HepG2 (cell line): Measurements from ENCODE around the gene PIP4K2B. TPM values are rescaled to one million over a fixed set of nuclear protein-coding genes. Genes with fewer than 3 reads are reported as not detected.

Source experiments
- GTF3A ChIP-seq: sonication (generic); formaldehyde crosslinking; conservative IDR thresholded peaks from 2 replicates; pipeline ENCODE4 v1.4.0; 2020; ENCODE audit warnings: mild to moderate bottlenecking, missing genetic modification reagents
- HNRNPLL ChIP-seq: fragments of 200-400 bp; formaldehyde crosslinking; IDR thresholded peaks from 2 replicates; pipeline ENCODE4 v1.6.1; 2017; ENCODE audit warnings: mild to moderate bottlenecking, low read depth, low read length; ENCODE audit not compliant: poor library complexity, severe bottlenecking
- IRF2 ChIP-seq: IDR thresholded peaks from 2 replicates; pipeline ENCODE4 v1.6.1; 2018; ENCODE audit warnings: missing genetic modification reagents, missing compliant biosample characterization
- JUNB ChIP-seq: sonication (generic); formaldehyde crosslinking; IDR thresholded peaks from 2 replicates; pipeline ENCODE4 v1.8.0; 2022; ENCODE audit warnings: missing genetic modification reagents, mild to moderate bottlenecking, borderline replicate concordance
- MAX ChIP-seq: IDR thresholded peaks from 2 replicates; pipeline ENCODE4 v1.6.1; 2012; ENCODE audit warnings: inconsistent platforms
- MXD4 ChIP-seq: IDR thresholded peaks from 2 replicates; pipeline ENCODE4 v1.6.1; 2016; ENCODE audit warnings: mild to moderate bottlenecking, missing biosample characterization, missing genetic modification reagents
- MYC ChIP-seq: sonication (generic); formaldehyde crosslinking; IDR thresholded peaks from 2 replicates; pipeline ENCODE4 v1.9.0; 2021; ENCODE audit warnings: missing genetic modification reagents, borderline replicate concordance
- NFIC ChIP-seq: IDR thresholded peaks from 2 replicates; pipeline ENCODE4 v1.6.1; 2012; ENCODE audit warnings: mild to moderate bottlenecking, low read length, inconsistent platforms
- NFKBIZ ChIP-seq: IDR thresholded peaks from 2 replicates; pipeline ENCODE4 v1.6.1; 2018; ENCODE audit warnings: missing genetic modification reagents, missing compliant biosample characterization
- NR2F6 ChIP-seq, 2 experiments: IDR thresholded peaks; 2 replicates each; pipeline ENCODE4 v1.6.1; 2016; ENCODE audit warnings: antibody characterized with exemption in 1 of 2, mild to moderate bottlenecking in 1 of 2
- PBX2 ChIP-seq: IDR thresholded peaks from 2 replicates; pipeline ENCODE4 v1.6.1; 2016; ENCODE audit warnings: control low read depth
- SKI ChIP-seq: fragments of 450-650 bp; IDR thresholded peaks from one replicate; pipeline ENCODE4 v1.6.1; 2018; ENCODE audit warnings: mild to moderate bottlenecking; ENCODE audit not compliant: partially characterized antibody
- SNAPC2 ChIP-seq: sonication (generic); formaldehyde crosslinking; IDR thresholded peaks from 2 replicates; pipeline ENCODE4 v1.8.1; 2022; ENCODE audit warnings: mild to moderate bottlenecking, missing genetic modification reagents
- TAF1 ChIP-seq: sonication (generic); formaldehyde crosslinking; IDR thresholded peaks from 2 replicates; pipeline ENCODE4 v1.4.0; 2020; ENCODE audit warnings: missing genetic modification reagents
- THAP9 ChIP-seq: sonication (generic); formaldehyde crosslinking; IDR thresholded peaks from 2 replicates; pipeline ENCODE4; 2020; ENCODE audit warnings: missing genetic modification reagents, mild to moderate bottlenecking, borderline replicate concordance
- YEATS2 ChIP-seq: sonication (generic); formaldehyde crosslinking; IDR thresholded peaks from 2 replicates; pipeline ENCODE4 v1.4.0; 2020; ENCODE audit warnings: missing genetic modification reagents, borderline replicate concordance
- YY1 ChIP-seq: IDR thresholded peaks from 2 replicates; pipeline ENCODE4 v1.6.1; 2011; ENCODE audit warnings: low read length, low read depth, moderate library complexity, mild to moderate bottlenecking; ENCODE audit not compliant: insufficient read depth, insufficient replicate concordance
- ZBTB7B ChIP-seq: sonication (generic); formaldehyde crosslinking; IDR thresholded peaks from 2 replicates; pipeline ENCODE4 v1.4.0; 2020; ENCODE audit warnings: missing genetic modification reagents
- ZFP90 ChIP-seq: sonication (generic); formaldehyde crosslinking; IDR thresholded peaks from 2 replicates; pipeline ENCODE4 v1.8.0; 2022; ENCODE audit warnings: missing genetic modification reagents, mild to moderate bottlenecking, inconsistent platforms, borderline replicate concordance
- ZNF24 ChIP-seq: fragments of 450-650 bp; IDR thresholded peaks from 2 replicates; pipeline ENCODE4 v1.6.1; 2017; ENCODE audit warnings: antibody characterized with exemption, mild to moderate bottlenecking
- ZNF564 ChIP-seq: sonication (generic); formaldehyde crosslinking; IDR thresholded peaks from 2 replicates; pipeline ENCODE4 v1.8.1; 2023; ENCODE audit warnings: mild to moderate bottlenecking, missing genetic modification reagents
- ZNF616 ChIP-seq: sonication (generic); formaldehyde crosslinking; IDR thresholded peaks from 2 replicates; pipeline ENCODE4 v1.5.0; 2020; ENCODE audit warnings: low read depth, mild to moderate bottlenecking, missing genetic modification reagents
- ZNF772 ChIP-seq: sonication (generic); formaldehyde crosslinking; IDR thresholded peaks from 2 replicates; pipeline ENCODE4 v1.5.0; 2020; ENCODE audit warnings: mild to moderate bottlenecking, missing genetic modification reagents
- ZNF800 ChIP-seq: sonication (generic); formaldehyde crosslinking; IDR thresholded peaks from 2 replicates; pipeline ENCODE4 v1.4.0; 2020; ENCODE audit warnings: missing genetic modification reagents
- polyA plus RNA-seq, 8 experiments: library from polyadenylated mRNA; depleted of rRNA in 3 of 8; stranded (reverse) in 7 of 8; unstranded in 1 of 8; fragments of >200 nt; fragmentation: Illumina TruSeq in 4 of 8; extraction: Trizol in 4 of 8; gene quantifications; 2 replicates each; pipeline versions ENCODE4 v1.2.1 to v1.2.3, GENCODE V29; 2011 to 2016; ENCODE audit warnings: low read depth in 4 of 8, missing spikeins in 1 of 8, mixed read lengths in 1 of 8; ENCODE audit not compliant: insufficient read depth in 1 of 8
- total RNA-seq, 5 experiments: library from RNA; depleted of rRNA; stranded (reverse); fragments of >200 nt; fragmentation: Illumina TruSeq; extraction: Trizol; gene quantifications; 2 replicates each; pipeline ENCODE4 v1.2.3, GENCODE V29; 2016; ENCODE audit warnings: low read depth in 1 of 5

The PIP4K2B gene
- total and polyA plus RNA-seq, 2 of the 13 experiments (the other 11 are each of a cell fraction or from before 2014, with no cell fraction given) = 20.4 to 54.0 TPM

GRCh38 chr17:38824899-38825761 lies 25.8 kb upstream of the PIP4K2B start, which contains the start of gene CWC25 (continued):
- no peak for TF ChIP-seq JUNB (CRISPR knock-in tag)
- peak; percentile 75 for TF ChIP-seq NFIC
- 0 out of 2 replicates have a peak, but pooled peaks have one; percentile 35 for TF ChIP-seq GTF3A (CRISPR knock-in tag)
- TF ChIP-seq MXD4 (CRISPR knock-in tag) = peak; percentile 64; the same call in 1 of the 2 replicates
- peak; percentile 71; the same call in 1 of the 2 replicates for TF ChIP-seq NR2F6 (IDR thresholded peaks at IDR 0.05)
- TF ChIP-seq NR2F6 (CRISPR knock-in tag; IDR thresholded peaks at IDR 0.05) = peak; percentile 82
- TF ChIP-seq ZFP90 = no peak
- peak; percentile 93 for TF ChIP-seq THAP9 (CRISPR knock-in tag)
- peak; percentile 94 for TF ChIP-seq NFKBIZ
- peak; percentile 100 for TF ChIP-seq YEATS2 (CRISPR knock-in tag)
- TF ChIP-seq ZNF616 (CRISPR knock-in tag) = no peak; the same call in 1 of the 2 replicates
- TF ChIP-seq SKI = no peak
- no peak for TF ChIP-seq SNAPC2 (CRISPR knock-in tag)
- peak; percentile 91 for TF ChIP-seq MAX
- peak; percentile 92 for TF ChIP-seq TAF1 (CRISPR knock-in tag)
- TF ChIP-seq ZNF564 (CRISPR knock-in tag) = peak; percentile 36; the same call in 1 of the 2 replicates
- peak; percentile 54 for TF ChIP-seq PBX2 (CRISPR knock-in tag)
- TF ChIP-seq ZNF24 = no peak; the same call in 1 of the 2 replicates
- TF ChIP-seq IRF2 (CRISPR knock-in tag) = peak; percentile 98
- peak; percentile 77; the same call in 1 of the 2 replicates for TF ChIP-seq MYC (CRISPR knock-in tag)
- peak; percentile 83 for TF ChIP-seq YY1
- TF ChIP-seq ZNF772 = 0 out of 2 replicates have a peak, but pooled peaks have one; percentile 73
- TF ChIP-seq ZBTB7B (CRISPR knock-in tag) = no peak; the same call in 1 of the 2 replicates
- no peak; the same call in 1 of the 2 replicates for TF ChIP-seq ZNF800 (CRISPR knock-in tag)
- peak; percentile 60 for TF ChIP-seq HNRNPLL
